PC-3 (cell line): ENCODE data around the gene ASIC3. TPM values are rescaled to one million over a fixed set of nuclear protein-coding genes. Genes with fewer than 3 reads are reported as not detected.
A peak's percentile ranks its signal among the peaks of the same experiment; 100 is the strongest.

ENCODE experiments used
- ATAC-seq: fragments of 200-7000 bp; cut with Tn5 transposase; 2 replicates; pipeline ENCODE4 v1.9.1; 2020; ENCODE audit warnings: mild to moderate bottlenecking, moderate library complexity
- BruUV-seq: library from RNA; stranded (reverse); fragments of 400-500 nt; replicated peaks from 2 replicates; lab custom pipeline; 2021; lab: Mats Ljungman, UMichigan
- CTCF ChIA-PET: fragments of 300-600 bp; sonication (Branson Sonifier 250); formaldehyde crosslinking; loops from one replicate; lab custom pipeline; 2022; ENCODE audit warnings: antibody characterized with exemption; lab: Charles Lee
- POLR2A ChIA-PET: fragments of 300-600 bp; sonication (Branson Sonifier 250); formaldehyde crosslinking; loops from one replicate; lab custom pipeline; 2022; ENCODE audit warnings: antibody characterized with exemption; ENCODE audit not compliant: unreplicated experiment; lab: Charles Lee
- DNase-seq: peaks from one replicate; pipeline ENCODE4 v3.0.0-alpha.2; 2015
- H2AFZ ChIP-seq: fragments of 300-600 bp; sonication (generic); 2 replicates; pipeline ENCODE4 v1.6.0; 2016; ENCODE audit warnings: antibody characterized with exemption, low read length
- H3F3A ChIP-seq: fragments of 300-600 bp; sonication (generic); one replicate; pipeline ENCODE4 v1.6.0; 2017; ENCODE audit warnings: antibody characterized with exemption, low read length, control low read depth, mild to moderate bottlenecking; ENCODE audit not compliant: unreplicated experiment
- H3K27ac ChIP-seq: fragments of 300-600 bp; sonication (generic); 2 replicates; pipeline ENCODE4 v1.5.1; 2016; ENCODE audit warnings: mild to moderate bottlenecking, low read length
- H3K27me3 ChIP-seq: fragments of 300-600 bp; sonication (generic); 2 replicates; pipeline ENCODE4 v1.6.1; 2016; ENCODE audit warnings: low read length, mixed read lengths
- H3K36me3 ChIP-seq: fragments of 300-600 bp; sonication (generic); 2 replicates; pipeline ENCODE4 v1.6.1; 2016; ENCODE audit warnings: low read depth, mixed run types, low read length, mixed read lengths
- H3K4me1 ChIP-seq: fragments of 300-600 bp; sonication (generic); 2 replicates; pipeline ENCODE4 v1.5.1; 2016; ENCODE audit warnings: low read length; ENCODE audit not compliant: insufficient read depth
- H3K4me2 ChIP-seq: fragments of 300-600 bp; sonication (generic); 2 replicates; pipeline ENCODE4 v1.6.0; 2016; ENCODE audit warnings: low read length
- H3K4me3 ChIP-seq: fragments of 300-600 bp; sonication (generic); 2 replicates; pipeline ENCODE4 v1.5.1; 2016; ENCODE audit warnings: mild to moderate bottlenecking, low read length, mixed read lengths
- H3K79me2 ChIP-seq: fragments of 300-600 bp; sonication (generic); 2 replicates; pipeline ENCODE4 v1.6.1; 2017; ENCODE audit warnings: low read length, mixed read lengths
- H3K9ac ChIP-seq: fragments of 300-600 bp; sonication (generic); 2 replicates; pipeline ENCODE4 v1.6.0; 2016; ENCODE audit warnings: mild to moderate bottlenecking, low read length
- H3K9me2 ChIP-seq: fragments of 300-600 bp; sonication (generic); replicated peaks from 2 replicates; pipeline ENCODE4 v1.6.1; 2016; ENCODE audit warnings: mixed run types, low read length, mixed read lengths
- H3K9me3 ChIP-seq: fragments of 300-600 bp; sonication (generic); 2 replicates; pipeline ENCODE4 v1.6.1; 2016; ENCODE audit warnings: low read length, mixed read lengths
- H4K20me1 ChIP-seq: fragments of 300-600 bp; sonication (generic); 2 replicates; pipeline ENCODE4 v1.6.1; 2016; ENCODE audit warnings: low read length, mixed read lengths
- CTCF ChIP-seq: fragments of 300-600 bp; sonication (generic); conservative IDR thresholded peaks from 2 replicates; pipeline ENCODE4 v1.5.1; 2017; ENCODE audit warnings: antibody characterized with exemption, low read depth, mild to moderate bottlenecking, low read length
- EZH2 ChIP-seq: fragments of 300-600 bp; sonication (generic); IDR thresholded peaks from one replicate; pipeline ENCODE4 v1.6.1; 2017; ENCODE audit warnings: antibody characterized with exemption, mild to moderate bottlenecking, low read length; ENCODE audit not compliant: unreplicated experiment
- EZH2phosphoT487 ChIP-seq: fragments of 300-600 bp; sonication (generic); IDR thresholded peaks from 2 replicates; pipeline ENCODE4 v1.6.1; 2018; ENCODE audit warnings: mild to moderate bottlenecking, antibody characterized with exemption, low read length, borderline replicate concordance
- intact Hi-C: fragments of 100-400 bp; cut with micrococcal nuclease; formaldehyde crosslinking; loops from 2 replicates; pipeline ENCODE4 v1.9.0; 2023
- total RNA-seq: library from RNA; depleted of rRNA; stranded (reverse); fragments of >200 nt; gene quantifications from 2 replicates; pipeline ENCODE4 v1.2.3, GENCODE V29; 2014

The ASIC3 gene
- total RNA-seq, 1 experiment from 2014 or later, result 1.7 TPM

GRCh38 chr7:151057506-151057988, 9.2 kb downstream of the ASIC3 start, which contains the start of gene CDK5:
Gene CDK5 (minus strand): TSS chr7:151057897. CDS start chr7:151057848, 49 bp downstream.
- CTCF ChIA-PET, result no interaction called here
- TF ChIP-seq CTCF (no peak), EZH2 (no peak), EZH2phosphoT487 (no peak)

GRCh38 chr7:151057989-151058780, 9.9 kb downstream of the ASIC3 start:
- Histone ChIP-seq H3K79me2 (peaks cover 27% of the 10 kb centered on the region), H2AFZ (peak overlapping the region; percentile 82), H3K27me3 (no peaks in the 10 kb centered on the region), H3F3A (no peaks in the 10 kb centered on the region), H3K9me3 (no peaks in the 10 kb centered on the region), H3K9me2 (no peaks in the 10 kb centered on the region), H3K4me3 (peak overlapping the region; percentile 86), H4K20me1 (no peaks in the 10 kb centered on the region), H3K9ac (peak overlapping the region; percentile 89), H3K4me2 (peak overlapping the region; percentile 99), H3K4me1 (peaks cover 45% of the 10 kb centered on the region), H3K36me3 (no peaks in the 10 kb centered on the region), H3K27ac (peak overlapping the region; percentile 67)
- peak; percentile 80 for ATAC-seq
- DNase-seq, result peak; percentile 98
- TSS peak; percentile 75 for BruUV-seq
- no peak for TF ChIP-seq EZH2
- no peak for TF ChIP-seq EZH2phosphoT487
- TF ChIP-seq CTCF, result no peak
- intact Hi-C loops, result loop anchor here (1.0 kb wide), 3 partner anchors 22 to 30 kb away; partner anchors contain the start of genes ABCB8, AGAP3 and FASTK
- ChIA-PET POLR2A (interaction anchor here (0.6 kb wide), 1 partner anchor 57 kb away, joined by 3 read pairs; no protein-coding TSS in a partner anchor), CTCF (no interaction called here)

More at GRCh38 chr7:151057506-151057988, 9.2 kb downstream of the ASIC3 start, which contains the start of gene CDK5:
- no peaks in the 10 kb centered on the region for H4K20me1 ChIP-seq
- peaks cover 27% of the 10 kb centered on the region for H3K79me2 ChIP-seq
- H3K4me3 ChIP-seq, result peak within 1 kb of the TSS; percentile 86
- peak within 1 kb of the TSS; percentile 89 for H3K9ac ChIP-seq
- intact Hi-C loops, result no loop called here
- H3K4me2 ChIP-seq, result peak within 1 kb of the TSS; percentile 99
- no peaks in the 10 kb centered on the region for H3K36me3 ChIP-seq
- H2AFZ ChIP-seq, result peak within 1 kb of the TSS; percentile 82
- DNase-seq (no peak), ATAC-seq (peak; percentile 6)
- H3K9me2 ChIP-seq, result no peaks in the 10 kb centered on the region
- H3K27ac ChIP-seq, result peak within 1 kb of the TSS; percentile 67
- peaks cover 40% of the 10 kb centered on the region for H3K4me1 ChIP-seq
- no peaks in the 10 kb centered on the region for H3K27me3 ChIP-seq
- no peaks in the 10 kb centered on the region for H3K9me3 ChIP-seq
- POLR2A ChIA-PET, result no interaction called here
- BruUV-seq, result no TSS peak
- H3F3A ChIP-seq, result no peaks in the 10 kb centered on the region
